Glutamatergic neuron (in vitro differentiated cells): ENCODE results near the gene INTS2. TPM values are rescaled to one million over a fixed set of nuclear protein-coding genes. Genes with fewer than 3 reads are reported as not detected.

ENCODE experiments used
- DNase-seq: peaks from one replicate; pipeline ENCODE4 v3.0.0; 2022
- H3K27ac Mint-ChIP-seq: one replicate; pipeline ENCODE4 v1.8.0; 2020; ENCODE audit warnings: mild to moderate bottlenecking, mixed read lengths, inconsistent platforms; ENCODE audit not compliant: unreplicated experiment
- H3K27me3 Mint-ChIP-seq: one replicate; pipeline ENCODE4 v1.8.0; 2020; ENCODE audit warnings: mild to moderate bottlenecking, moderate library complexity, mixed read lengths, inconsistent platforms; ENCODE audit not compliant: unreplicated experiment
- H3K36me3 Mint-ChIP-seq: one replicate; pipeline ENCODE4 v1.8.0; 2020; ENCODE audit warnings: mild to moderate bottlenecking, mixed read lengths, inconsistent platforms; ENCODE audit not compliant: unreplicated experiment
- H3K4me1 Mint-ChIP-seq: one replicate; pipeline ENCODE4 v1.8.0; 2020; ENCODE audit warnings: mild to moderate bottlenecking, low read depth, mixed read lengths, inconsistent platforms; ENCODE audit not compliant: unreplicated experiment
- H3K4me3 Mint-ChIP-seq: one replicate; pipeline ENCODE4 v1.8.0; 2020; ENCODE audit warnings: mild to moderate bottlenecking, mixed read lengths, inconsistent platforms; ENCODE audit not compliant: unreplicated experiment
- H3K9me3 Mint-ChIP-seq: one replicate; pipeline ENCODE4 v1.8.0; 2020; ENCODE audit warnings: mild to moderate bottlenecking, moderate library complexity, mixed read lengths, inconsistent platforms; ENCODE audit not compliant: unreplicated experiment
- CTCF ChIP-seq: fragments of 200-600 bp; sonication (generic); IDR thresholded peaks from one replicate; pipeline ENCODE4 v1.5.0; 2021; ENCODE audit not compliant: partially characterized antibody, unreplicated experiment
- total RNA-seq: library from RNA; stranded (reverse); fragmentation: NEBNext Ultra II Directional; extraction: Animal tissue kit (Norgen Biotek cat#: 25700); gene quantifications from one replicate; pipeline ENCODE4 v1.2.1, GENCODE V29; 2021; ENCODE audit not compliant: unreplicated experiment

The INTS2 gene
- total RNA-seq, 1 donor from 2014 or later = 16.9 TPM

DNA sequence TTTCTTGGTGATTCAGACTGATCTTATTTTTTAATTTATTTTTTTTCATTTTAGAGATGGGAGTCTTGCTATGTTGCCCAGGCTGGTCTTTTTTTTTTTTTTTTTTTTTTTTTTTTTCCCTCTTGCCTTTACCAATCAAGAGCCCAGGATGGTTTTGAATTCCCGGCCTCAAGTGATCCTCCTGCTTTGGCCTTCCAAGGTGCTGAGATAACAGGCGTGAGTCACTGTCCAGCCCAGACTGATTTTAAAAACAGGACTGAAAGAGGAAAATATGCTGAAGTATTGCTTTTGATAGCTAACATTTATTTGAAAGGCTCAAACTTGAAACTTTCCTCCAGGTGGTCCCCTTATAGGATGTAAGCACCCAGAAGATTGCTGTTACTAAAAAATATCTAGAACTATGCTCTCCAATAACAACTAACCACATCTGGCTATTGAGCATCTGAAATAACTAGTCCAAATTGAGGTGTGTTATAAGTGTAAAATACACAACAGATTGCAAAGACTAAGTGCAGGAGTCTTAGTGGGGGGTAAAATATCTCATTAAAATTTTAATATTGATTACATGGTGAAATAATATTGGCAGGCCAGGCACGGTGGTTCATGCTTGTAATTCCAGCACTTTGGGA is 48.7 kb downstream of the INTS2 start:
- Mint-ChIP-seq H3K4me1 (no peaks in the 10 kb centered on the region), H3K4me3 (no peak overlapping the region), H3K27ac (no peak overlapping the region), H3K36me3 (no peaks in the 10 kb centered on the region), H3K27me3 (peaks cover 1% of the 10 kb centered on the region), H3K9me3 (no peaks in the 10 kb centered on the region)
- TF ChIP-seq CTCF = no peak
- no peak for DNase-seq

GRCh38 chr17:61878520-61878919 is 49.3 kb downstream of the INTS2 start:
- no peak for TF ChIP-seq CTCF
- Mint-ChIP-seq H3K4me1 (no peaks in the 10 kb centered on the region), H3K27me3 (peaks cover 1% of the 10 kb centered on the region), H3K4me3 (no peak overlapping the region), H3K27ac (no peak overlapping the region), H3K9me3 (no peaks in the 10 kb centered on the region), H3K36me3 (no peaks in the 10 kb centered on the region)
- no peak for DNase-seq

DNA sequence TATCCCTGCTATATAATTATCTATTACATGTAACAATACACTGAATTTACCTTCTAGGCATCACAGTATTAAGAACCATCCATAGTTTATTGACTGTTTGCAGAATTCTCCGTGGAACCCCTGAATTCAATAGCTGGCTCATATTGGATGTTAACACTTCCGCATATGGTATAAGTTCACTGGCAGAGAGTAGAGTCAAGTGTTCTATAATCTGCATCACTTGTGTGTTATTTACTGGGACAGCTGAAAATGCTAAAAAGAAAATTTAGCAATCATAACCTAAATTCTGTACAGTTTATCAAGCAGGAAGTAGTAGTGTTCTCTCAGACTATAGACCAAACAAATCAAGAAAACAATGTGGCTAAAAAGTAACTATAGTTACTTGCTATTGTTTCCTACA is 49.9 kb downstream of the INTS2 start:
- no peak for TF ChIP-seq CTCF
- Mint-ChIP-seq H3K9me3 (no peaks in the 10 kb centered on the region), H3K4me3 (no peak overlapping the region), H3K27me3 (peaks cover 1% of the 10 kb centered on the region), H3K36me3 (no peaks in the 10 kb centered on the region), H3K27ac (no peak overlapping the region), H3K4me1 (no peaks in the 10 kb centered on the region)
- DNase-seq = no peak

DNA sequence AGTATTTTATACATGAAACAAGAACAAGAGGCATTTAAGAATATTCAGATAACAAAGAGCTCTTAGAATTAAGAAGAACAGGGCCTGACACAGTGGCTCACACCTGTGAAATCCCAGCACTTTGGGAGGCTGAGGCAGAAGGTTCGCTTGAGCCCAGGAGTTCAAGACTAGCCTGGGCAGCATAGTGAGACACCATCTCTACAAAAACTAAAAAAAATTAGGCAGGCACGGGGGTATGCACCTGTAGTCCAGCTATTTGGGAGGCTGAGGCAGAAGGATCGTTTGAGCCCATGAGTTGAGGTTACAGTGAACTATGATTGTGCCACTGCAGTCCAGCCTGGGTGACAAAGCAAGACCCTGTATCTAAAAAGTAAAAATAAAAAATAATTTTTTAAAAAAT is 52.0 kb downstream of the INTS2 start:
- Mint-ChIP-seq H3K4me1 (no peaks in the 10 kb centered on the region), H3K9me3 (no peaks in the 10 kb centered on the region), H3K4me3 (no peak overlapping the region), H3K36me3 (no peaks in the 10 kb centered on the region), H3K27ac (no peak overlapping the region), H3K27me3 (peaks cover 1% of the 10 kb centered on the region)
- no peak for TF ChIP-seq CTCF
- DNase-seq = no peak

GRCh38 chr17:61875285-61875684 is 52.5 kb downstream of the INTS2 start:
- no peak overlapping the region for H3K4me3 Mint-ChIP-seq
- TF ChIP-seq CTCF = no peak
- no peaks in the 10 kb centered on the region for H3K36me3 Mint-ChIP-seq
- no peaks in the 10 kb centered on the region for H3K9me3 Mint-ChIP-seq
- no peak overlapping the region for H3K27ac Mint-ChIP-seq
- H3K4me1 Mint-ChIP-seq = peaks cover 2% of the 10 kb centered on the region
- H3K27me3 Mint-ChIP-seq = peaks cover 1% of the 10 kb centered on the region
- no peak for DNase-seq
